Suprapubic skin (tissue), 4 donors: ENCODE results near the gene RRP12.

Experiments
- EP300 ChIP-seq: sonication (generic); formaldehyde crosslinking; IDR thresholded peaks from one replicate; pipeline ENCODE4 v1.6.1; 2017; ENCODE audit warnings: antibody characterized with exemption
- POLR2AphosphoS5 ChIP-seq, 3 donors: sonication (generic); formaldehyde crosslinking; IDR thresholded peaks; one replicate each; pipeline ENCODE4 v1.6.1; 2017; ENCODE audit warnings: antibody characterized with exemption in 3 of 3
- TF ChIP-seq, protein P1 (sequence below), 2 donors: fragments of 200-600 bp in 1 of 2; fragments of 450-650 bp in 1 of 2; sonication (generic) in 1 of 2; IDR thresholded peaks; one replicate each; pipeline ENCODE4 v1.5.1; 2016 to 2019; ENCODE audit warnings: antibody characterized with exemption in 2 of 2, mild to moderate bottlenecking in 1 of 2, moderate library complexity in 1 of 2

DNA sequence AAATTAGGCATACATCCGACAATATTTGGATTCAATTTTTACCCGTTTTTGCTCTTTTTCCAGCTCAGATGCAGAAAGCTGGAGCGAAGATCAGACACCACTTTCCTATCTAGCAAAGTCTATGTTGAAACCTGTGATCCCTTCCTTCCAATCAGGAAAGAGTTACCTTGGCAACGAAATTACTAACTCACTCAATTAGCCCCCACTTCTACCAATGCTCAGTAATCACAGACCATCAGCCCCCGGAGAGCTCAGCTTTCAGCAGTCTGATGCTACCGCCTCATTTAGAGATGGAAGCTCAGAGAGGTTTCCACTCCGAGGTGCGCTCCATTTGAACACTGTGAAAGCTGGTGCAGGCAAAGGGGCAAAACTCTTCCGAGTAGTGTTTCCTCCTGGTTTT is 75.4 kb downstream of the RRP12 start:
- TF ChIP-seq, protein P1, sequence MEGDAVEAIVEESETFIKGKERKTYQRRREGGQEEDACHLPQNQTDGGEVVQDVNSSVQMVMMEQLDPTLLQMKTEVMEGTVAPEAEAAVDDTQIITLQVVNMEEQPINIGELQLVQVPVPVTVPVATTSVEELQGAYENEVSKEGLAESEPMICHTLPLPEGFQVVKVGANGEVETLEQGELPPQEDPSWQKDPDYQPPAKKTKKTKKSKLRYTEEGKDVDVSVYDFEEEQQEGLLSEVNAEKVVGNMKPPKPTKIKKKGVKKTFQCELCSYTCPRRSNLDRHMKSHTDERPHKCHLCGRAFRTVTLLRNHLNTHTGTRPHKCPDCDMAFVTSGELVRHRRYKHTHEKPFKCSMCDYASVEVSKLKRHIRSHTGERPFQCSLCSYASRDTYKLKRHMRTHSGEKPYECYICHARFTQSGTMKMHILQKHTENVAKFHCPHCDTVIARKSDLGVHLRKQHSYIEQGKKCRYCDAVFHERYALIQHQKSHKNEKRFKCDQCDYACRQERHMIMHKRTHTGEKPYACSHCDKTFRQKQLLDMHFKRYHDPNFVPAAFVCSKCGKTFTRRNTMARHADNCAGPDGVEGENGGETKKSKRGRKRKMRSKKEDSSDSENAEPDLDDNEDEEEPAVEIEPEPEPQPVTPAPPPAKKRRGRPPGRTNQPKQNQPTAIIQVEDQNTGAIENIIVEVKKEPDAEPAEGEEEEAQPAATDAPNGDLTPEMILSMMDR (IDR thresholded peaks at IDR 0.05), result no peak
- no peak for TF ChIP-seq POLR2AphosphoS5 (IDR thresholded peaks at IDR 0.05)
- TF ChIP-seq EP300, result no peak
